Nucleus accumbens (tissue), 56 donors: ENCODE measurements around the gene TNFAIP8.
"Not testable (repeated sequence)": the region's sequence is repeated elsewhere in the genome, so short reads cannot be mapped to it uniquely, and the experiment has no call there.

Experiments
- DNase-seq, 56 donors: peaks; one replicate each; lab custom pipeline; 2025; lab: John Stamatoyannopoulos, UW

TNFAIP8 gene

DNA sequence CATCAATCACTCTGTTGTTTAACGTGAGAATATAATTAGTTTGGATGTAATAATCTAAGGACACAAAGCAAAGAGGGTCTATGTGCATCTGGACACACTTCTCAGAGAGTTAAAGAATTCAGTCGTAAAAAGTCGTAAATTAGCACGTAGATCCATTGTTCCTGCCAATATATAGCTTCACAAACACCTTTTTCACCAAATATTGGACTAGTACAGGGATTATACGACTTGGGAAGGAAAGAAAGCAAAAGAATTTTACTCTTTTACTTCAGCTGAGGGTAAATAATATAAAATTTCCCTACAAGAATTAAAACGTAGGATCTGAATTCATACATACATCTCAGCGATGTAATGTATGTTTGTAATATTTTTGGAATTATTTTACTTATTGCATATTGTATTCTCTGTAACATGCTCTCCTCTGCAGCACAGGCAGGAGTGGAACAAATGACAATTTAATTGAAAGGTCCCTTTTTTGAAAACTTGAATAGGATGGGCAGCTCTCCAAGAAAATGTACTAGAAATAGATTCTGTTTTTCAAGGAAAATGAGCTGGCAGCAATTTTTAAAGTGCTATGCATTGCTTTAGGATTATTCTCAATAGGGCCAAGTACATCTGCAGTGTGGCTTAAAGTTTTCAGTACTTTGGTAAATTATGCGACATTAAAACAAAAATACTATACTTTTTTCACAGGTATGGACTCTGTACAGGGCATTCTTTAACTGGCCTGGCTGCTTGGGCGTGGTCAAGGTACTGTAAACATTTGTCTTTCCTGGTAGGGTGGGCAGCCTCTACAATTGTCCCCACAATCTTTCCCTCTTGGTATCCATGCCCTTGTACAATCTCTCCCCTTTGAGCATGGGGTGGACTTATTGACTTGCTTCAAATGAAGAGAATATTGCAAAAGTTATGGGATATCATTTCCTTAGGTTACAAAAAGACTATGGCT lies 56.7 kb downstream of the TNFAIP8 start:
- DNase-seq, result no peak

GRCh38 chr5:119414124-119414734 lies 58.4 kb downstream of the TNFAIP8 start:
- not testable (repeated sequence) for DNase-seq

DNA sequence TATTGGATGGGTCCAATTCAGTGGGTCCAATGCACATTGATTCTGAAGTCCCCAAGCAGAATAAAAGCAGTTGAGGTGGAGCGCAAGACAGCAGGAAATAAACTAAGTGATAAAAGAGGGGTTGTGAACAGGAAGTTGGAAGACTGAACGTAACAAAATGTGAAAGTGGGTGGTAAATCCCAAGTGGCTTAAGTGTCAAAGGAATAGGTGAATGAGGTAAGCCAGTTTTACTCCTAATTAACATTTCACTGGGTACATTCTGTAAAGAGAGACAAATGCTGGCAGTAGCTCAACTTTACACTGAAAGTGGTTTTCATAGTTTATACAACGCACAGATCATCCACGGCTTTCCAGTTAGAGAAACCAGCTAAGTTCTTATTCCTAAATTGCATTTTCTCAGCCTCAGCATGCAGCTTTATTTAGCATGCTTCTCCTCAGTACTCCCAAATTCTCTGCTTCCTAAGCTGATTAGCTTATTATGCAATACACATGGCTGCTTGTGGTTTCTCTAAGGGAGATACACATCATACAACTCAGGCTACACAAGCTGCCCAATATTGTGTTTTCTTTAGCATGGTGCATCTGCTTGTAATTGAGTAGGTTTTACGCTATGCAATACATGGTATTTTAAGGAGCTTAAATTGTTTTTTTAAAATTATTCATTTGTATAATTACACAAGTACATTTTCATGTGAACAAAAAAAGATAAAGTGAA lies 62.2 kb downstream of the TNFAIP8 start:
- no peak for DNase-seq

DNA sequence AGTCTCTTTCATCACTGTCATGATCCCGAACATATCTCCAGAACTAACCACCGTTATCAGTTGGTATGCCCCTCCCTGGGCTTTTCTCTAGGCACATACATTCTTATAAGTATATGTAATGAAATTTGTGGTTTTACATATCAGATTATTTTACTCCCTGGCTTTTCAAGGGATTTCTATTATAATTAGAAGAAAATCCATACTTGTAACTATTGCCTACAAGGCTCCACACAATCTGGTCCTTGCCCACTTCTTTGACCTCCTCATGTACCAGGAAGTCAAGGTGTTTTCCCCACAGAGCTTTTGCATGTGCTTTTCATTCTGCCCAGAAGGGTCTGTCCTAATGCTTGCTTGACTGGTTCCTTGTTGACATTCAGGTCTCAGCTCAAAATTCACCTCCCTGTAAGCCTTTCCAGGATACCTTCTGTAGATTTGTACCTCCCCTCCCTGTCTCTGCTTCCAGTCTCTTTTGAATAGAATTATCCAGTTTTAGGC lies 62.8 kb downstream of the TNFAIP8 start:
- DNase-seq, result no peak

GRCh38 chr5:119420169-119420568 lies 64.3 kb downstream of the TNFAIP8 start:
- DNase-seq, result no peak

DNA sequence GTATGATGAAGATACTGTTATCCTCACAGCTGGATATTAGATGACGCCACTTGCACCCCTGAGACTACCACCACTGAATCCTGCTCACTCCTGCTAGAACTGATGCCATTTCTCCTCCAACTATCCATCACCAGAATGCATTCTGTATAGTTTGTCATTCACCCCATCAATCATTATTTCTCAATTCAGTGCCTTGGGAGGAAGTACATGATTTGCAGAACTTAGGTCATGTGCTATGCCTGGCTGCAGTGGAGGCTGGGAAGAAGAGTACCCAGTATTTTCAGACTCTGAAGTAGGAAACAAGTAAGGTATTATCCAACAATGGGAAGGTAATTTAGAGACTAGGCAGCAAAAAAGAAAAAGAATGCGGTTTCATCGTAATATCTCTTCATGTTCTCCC lies 70.2 kb downstream of the TNFAIP8 start:
- DNase-seq, result no peak

- DNase-seq, result no peak
Observed at GRCh38 chr5:119427060-119427459, 71.2 kb downstream of the TNFAIP8 start.

DNA sequence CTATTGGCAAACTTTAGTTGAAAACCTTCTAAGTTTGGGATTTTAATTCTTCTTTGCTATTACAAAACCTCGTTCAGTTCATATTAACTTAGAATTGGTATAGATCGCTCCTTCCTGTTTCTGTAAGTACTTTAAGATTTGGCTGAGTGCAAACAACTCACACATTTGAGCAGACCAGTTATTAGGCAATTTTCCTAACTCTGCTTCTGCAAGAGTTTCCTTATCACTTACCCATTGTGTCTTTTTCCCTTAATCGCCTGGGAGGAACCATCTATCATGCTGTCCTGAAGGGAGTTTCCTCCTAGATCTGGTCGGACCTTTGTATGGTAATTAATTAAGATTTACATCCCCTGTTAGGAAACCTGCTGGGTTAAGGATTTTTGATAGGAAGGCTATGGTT lies 71.8 kb downstream of the TNFAIP8 start:
- not testable (repeated sequence) for DNase-seq

DNA sequence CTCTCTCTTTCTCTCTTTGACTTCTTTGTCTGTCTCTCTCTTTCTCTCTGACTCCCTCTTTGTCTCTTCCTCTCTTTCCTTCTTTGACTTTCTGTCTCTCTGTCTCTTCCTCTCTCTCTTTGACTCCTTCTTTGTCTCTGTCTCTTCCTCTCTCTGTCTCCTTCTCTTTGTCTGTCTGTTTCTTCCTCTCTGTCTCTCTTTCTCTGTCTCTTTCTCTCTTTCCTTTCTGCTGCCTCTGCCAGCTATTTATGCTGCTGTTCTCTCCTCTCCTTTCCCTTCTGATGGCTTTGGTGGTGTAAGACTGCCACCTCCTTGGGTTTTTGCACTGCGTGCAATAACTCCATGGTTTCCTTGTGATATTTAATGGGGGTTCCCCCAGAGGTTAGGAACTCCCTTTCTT lies 72.3 kb downstream of the TNFAIP8 start:
- DNase-seq, result not testable (repeated sequence)

DNA sequence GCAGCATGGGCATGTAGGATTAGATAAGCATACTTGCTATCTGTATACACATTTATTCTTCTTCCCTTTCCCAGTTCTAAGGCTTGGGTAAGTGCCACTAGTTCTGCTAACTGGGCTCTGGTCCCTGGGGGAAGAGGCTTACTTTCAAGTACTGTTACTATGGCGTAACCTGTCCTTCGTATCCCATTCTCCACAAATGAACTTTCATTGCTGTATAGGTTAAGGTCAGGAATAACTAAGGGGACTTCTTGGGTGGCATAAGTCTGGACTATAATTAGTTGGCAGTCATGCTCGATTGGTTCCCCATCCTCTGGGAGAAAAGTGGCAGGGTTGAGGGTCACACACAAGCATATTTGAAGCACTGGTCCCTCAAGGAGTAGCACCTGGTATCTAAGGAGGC lies 72.8 kb downstream of the TNFAIP8 start:
- not testable (repeated sequence) for DNase-seq

DNA sequence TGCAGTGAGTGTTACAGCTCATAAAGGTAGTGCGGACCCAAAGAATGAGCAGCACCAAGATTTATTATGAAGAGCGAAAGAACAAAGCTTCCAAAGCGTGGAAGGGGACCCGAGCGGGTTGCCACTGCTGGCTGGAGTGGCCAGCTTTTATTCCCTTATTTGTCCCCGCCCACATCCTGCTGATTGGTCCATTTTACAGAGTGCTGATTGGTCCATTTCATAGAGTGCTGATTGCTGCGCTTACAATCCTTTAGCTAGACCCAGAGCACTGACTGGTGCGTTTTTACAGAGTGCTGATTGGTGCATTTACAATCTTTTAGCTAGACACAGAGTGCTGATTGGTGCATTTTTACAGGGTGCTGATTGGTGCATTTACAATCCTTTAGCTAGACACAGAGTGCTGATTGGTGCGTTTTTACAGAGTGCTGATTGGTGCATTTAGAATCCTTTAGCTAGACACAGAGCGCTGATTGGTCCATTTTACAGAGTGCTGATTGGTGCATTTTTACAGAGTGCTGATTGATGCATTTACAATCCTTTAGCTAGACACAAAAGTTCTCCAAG lies 76.9 kb downstream of the TNFAIP8 start:
- DNase-seq, result not testable (repeated sequence)

- peak in 6 of 56 donors; percentile 1 to 39 (median 4) for DNase-seq
Observed at GRCh38 chr5:119435436-119436132, 79.8 kb downstream of the TNFAIP8 start.

DNA sequence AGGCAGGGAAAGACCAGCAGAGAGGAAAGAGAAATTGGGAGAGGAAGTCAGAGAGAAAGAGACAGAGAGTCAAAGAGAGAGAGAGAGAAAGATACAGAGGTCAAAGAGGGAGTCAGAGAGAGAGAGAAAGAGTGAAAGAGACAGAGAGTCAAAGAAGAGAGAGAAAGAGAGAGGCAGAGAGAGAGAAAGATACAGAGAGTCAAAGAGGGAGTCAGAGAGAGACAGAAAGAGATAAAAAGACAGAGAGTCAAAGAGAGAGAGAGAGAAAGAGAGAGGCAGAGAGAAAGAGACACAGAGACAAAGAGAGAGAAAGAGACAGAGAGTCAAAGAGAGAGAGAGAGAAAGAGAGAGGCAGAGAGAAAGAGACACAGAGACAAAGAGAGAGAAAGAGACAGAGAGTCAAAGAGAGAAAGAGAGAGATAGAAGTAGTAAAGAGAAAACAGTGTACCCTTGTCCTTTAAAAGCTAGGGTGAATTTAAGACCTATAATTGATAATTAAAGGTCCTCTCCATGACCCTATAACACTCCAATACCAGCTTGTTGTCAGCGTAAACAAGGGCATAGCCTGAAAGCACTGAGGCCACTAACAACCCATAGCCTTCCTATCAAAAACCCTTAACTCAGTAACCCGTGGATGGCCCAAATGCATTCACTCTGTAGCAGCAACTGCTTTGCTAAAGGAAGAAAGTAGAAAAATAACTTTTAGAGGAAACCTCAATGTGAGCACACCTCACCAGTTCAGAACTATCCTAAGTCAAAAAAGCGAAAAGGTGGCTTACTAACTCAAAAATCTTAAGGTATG lies 82.2 kb downstream of the TNFAIP8 start:
- DNase-seq, result not testable (repeated sequence)

GRCh38 chr5:119438587-119438917 lies 82.7 kb downstream of the TNFAIP8 start:
- not testable (repeated sequence) for DNase-seq

DNA sequence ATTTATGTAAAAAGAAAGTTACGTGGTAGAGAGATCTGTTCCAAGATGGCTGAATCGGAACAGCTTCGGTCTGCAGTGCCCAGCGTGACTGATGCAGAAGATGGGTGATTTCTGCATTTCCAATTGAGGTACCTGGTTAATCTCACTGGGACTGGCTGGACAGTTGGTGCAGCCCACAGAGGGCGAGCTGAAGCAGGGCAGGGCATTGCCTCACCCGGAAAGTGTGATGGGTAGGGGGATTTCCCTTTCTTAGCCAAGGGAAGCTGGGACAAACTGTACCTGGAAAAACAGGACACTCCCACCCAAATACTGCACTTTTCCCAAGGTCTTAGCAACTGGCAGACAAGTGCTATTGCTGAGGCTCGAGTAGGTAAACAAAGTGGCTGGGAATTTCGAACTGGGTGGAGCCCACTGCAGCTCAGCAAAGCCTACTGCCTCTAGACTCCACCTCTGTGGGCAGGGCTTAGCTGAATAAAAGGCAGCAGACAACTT lies 83.4 kb downstream of the TNFAIP8 start:
- DNase-seq, result no peak

DNA sequence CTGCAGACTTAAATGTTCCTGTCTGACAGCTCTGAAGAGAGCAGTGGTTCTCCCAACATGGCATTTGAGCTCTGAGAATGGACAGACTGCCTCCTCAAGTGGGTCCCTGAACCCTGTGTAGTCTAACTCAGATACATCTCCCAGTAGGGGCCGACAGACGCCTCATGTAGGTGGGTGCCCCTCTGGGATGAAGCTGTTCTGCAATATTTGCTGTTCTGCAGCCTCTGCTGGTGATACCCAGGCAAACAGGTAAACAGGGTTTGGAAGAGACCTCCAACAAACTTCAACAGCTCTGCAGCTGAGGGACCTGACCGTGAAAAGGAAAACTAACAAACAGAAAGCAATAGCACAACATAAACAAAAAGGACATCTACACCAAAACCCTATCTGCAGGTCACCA lies 83.8 kb downstream of the TNFAIP8 start:
- DNase-seq, result not testable (repeated sequence)

GRCh38 chr5:119444643-119445042 lies 88.8 kb downstream of the TNFAIP8 start:
- not testable (repeated sequence) for DNase-seq

- DNase-seq, result no peak
Observed at GRCh38 chr5:119445544-119445943, 89.7 kb downstream of the TNFAIP8 start.
